Vagina (tissue), 2 donors: ENCODE results near the gene PTPRG.

Source experiments
- CTCF ChIP-seq, 3 experiments: fragments of 450-650 bp in 2 of 3; fragments of 200-600 bp in 1 of 3; sonication (generic) in 1 of 3; IDR thresholded peaks; one replicate each; pipeline ENCODE4 v1.5.1; 2017 to 2019; ENCODE audit warnings: antibody characterized with exemption in 3 of 3, mild to moderate bottlenecking in 2 of 3, moderate library complexity in 2 of 3
- POLR2A ChIP-seq, 2 donors: fragments of 450-650 bp; IDR thresholded peaks; one replicate each; pipeline ENCODE4 v1.6.1; 2017; ENCODE audit warnings: antibody characterized with exemption in 2 of 2, mild to moderate bottlenecking in 2 of 2, moderate library complexity in 2 of 2
- POLR2AphosphoS5 ChIP-seq, 2 donors: sonication (generic); formaldehyde crosslinking; IDR thresholded peaks; one replicate each; pipeline ENCODE4 v1.9.0; 2017; ENCODE audit warnings: antibody characterized with exemption in 2 of 2, mild to moderate bottlenecking in 2 of 2, low read depth in 1 of 2; ENCODE audit not compliant: insufficient read depth in 1 of 2

- TF ChIP-seq CTCF (IDR thresholded peaks at IDR 0.05) (no peak), POLR2A (IDR thresholded peaks at IDR 0.05) (no peak), POLR2AphosphoS5 (IDR thresholded peaks at IDR 0.05; ENCODE audit: insufficient read depth in 1 of 2, low read depth in 1 of 2) (no peak)
Measured at GRCh38 chr3:61901496-61901895, 340.1 kb downstream of the PTPRG start.
